Effector CD8-positive, alpha-beta T cell (primary cell): Measurements from ENCODE around the gene CLTA.
"Not testable (repeated sequence)": the region's sequence is repeated elsewhere in the genome, so short reads cannot be mapped to it uniquely, and the experiment has no call there.

ENCODE experiments used
- DNase-seq: peaks from one replicate; lab custom pipeline; 2025; lab: John Stamatoyannopoulos, UW

Gene CLTA

DNA sequence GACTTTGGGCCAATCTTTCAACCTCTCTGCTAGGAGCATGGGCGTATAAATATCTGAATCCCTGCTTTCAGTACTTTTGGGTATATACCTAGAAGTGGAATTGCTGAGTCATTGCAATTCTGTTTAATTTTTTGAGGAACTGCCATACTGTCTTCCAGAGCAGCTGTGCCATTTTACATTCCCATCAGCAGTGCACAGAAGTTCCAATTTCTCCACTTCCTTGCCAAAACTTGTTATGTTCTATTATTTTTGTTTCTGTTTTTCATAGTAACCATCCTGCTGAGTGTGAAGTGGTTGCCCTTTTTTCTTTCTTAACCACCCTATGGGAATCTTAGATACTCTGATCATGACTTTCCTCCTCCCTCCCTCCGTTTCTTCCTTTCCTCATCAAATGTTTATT lies 32.6 kb upstream of the CLTA start:
- DNase-seq = no peak

DNA sequence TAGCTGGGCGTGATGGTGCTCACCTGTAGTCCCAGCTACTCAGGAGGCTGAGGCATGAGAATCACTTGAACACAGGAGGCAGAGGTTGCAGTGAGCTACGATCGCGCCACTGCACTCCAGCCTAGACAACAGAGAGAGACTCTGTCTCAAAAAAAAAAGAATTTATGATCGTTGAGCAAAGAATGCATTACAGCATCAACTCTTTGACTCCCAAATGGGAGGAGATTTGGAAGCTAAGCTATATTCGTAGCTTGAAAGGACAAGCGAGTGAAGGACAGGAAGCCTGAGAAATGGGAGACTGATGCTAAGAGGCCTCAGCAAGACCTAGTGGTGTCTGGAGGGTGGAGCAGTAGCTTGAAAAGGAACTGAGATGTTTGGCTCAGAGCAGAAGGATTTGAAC lies 31.8 kb upstream of the CLTA start:
- DNase-seq = no peak

DNA sequence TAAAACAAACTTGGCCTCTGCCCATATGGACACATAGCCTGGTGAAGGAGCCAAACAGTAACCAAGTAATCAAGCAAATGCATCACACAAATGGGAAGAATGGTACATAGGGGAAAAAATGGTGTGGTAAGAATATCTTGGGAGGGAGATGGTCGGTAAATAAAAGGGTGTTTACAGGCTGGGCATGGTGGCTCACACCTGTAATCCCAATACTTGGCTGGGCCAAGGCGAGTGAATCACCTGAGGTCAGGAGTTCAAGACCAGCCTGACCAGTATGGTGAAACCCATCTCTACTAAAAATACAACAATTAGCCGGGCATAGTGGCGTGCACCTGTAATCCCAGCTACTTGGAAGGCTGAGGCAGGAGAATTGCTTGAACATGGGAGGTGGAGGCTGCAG lies 31.2 kb upstream of the CLTA start:
- not testable (repeated sequence) for DNase-seq

DNA sequence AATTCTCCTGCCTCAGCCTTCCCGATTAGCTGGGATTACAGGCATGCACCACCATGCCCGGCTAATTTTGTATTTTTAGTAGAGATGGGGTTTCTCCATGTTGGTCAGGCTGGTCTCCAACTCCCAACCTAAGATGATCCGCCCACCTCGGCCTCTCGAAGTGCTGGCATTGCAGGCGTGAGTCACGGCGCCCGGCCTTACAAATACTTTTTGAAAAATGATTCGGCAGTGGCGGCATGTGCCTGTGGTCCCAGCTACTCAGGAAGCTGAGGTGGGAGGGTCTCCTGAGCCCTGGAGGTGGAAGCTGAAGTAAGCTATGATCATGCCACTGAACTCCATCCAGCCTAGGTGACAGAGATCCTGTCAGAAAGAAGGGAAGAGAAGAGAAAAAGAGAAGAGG lies 30.6 kb upstream of the CLTA start:
- DNase-seq = not testable (repeated sequence)

DNA sequence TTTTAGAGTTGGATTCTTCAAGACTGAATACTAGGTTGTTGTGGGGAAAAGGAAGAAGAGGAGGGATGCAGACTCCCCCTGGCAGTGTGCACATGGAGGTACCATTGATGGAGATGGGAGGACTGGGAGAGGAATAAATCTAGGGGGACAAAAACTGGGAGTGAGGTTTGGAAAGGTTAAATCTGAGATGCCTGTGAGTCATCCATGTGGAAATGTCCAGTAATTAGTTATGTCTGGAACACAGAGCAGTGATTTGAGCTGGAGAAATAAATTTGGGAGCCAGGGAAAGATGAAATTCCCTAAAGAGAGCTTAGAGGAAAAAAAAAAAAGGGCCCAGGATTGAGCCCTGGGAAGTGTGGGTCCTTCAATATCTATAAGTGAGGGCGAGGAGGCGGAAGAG lies 29.5 kb upstream of the CLTA start:
- no peak for DNase-seq

DNA sequence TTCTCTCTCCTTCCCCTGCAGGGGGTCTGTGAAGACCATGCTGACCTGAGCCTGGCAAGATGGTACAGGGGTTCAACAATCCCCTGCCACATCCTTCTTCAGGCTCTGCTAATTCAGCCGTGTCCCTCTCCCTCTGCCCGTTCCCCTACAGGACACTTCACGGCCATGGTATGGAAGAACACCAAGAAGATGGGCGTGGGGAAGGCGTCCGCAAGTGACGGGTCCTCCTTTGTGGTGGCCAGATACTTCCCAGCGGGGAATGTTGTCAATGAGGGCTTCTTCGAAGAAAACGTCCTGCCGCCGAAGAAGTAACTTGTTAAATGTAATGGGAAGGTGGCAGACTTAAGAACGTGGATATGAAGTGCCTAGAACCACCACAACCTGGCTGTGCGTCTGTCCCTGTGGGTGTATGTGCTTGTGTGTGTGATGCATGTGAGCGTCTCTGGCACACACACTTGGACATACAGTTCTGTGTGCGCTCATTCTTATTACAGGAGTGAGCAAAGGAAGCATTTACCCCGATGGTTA lies 28.4 kb upstream of the CLTA start:
- DNase-seq = no peak

DNA sequence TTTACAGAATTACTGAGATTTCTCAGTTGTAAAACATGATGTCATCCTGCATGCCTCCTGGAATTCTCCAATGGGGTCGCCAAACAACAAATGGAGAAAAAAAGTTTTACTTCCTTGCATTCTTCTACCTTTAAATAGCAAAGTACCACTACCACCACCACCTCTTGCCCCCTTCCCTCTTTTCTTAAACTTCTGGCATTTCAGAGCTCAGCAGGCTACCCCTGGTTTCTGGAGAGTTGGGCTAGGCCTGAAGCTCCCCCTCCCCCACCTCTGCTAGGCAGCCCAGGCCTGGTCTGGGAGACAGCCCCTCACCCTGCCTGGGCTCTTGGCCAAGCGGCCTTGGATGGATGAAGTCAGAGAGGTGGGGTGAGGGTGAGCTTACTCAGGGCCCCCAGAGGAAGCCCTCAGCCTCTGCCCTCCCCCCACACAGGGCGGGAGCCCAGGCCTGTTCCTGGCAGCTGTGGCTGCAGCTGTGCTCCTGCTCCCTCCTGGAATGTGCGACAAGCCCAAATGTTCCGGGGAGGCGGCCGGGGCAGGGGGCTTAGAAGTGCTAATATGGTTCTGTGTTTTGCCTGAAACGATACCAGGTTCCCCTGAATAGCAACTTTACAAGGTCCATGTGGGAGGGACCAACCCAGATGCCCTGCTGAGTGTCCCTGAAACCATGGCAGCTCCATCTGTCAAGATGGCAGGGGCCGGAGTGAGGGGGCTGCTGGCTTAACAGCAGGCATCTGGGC lies 27.5 kb upstream of the CLTA start:
- no peak for DNase-seq

DNA sequence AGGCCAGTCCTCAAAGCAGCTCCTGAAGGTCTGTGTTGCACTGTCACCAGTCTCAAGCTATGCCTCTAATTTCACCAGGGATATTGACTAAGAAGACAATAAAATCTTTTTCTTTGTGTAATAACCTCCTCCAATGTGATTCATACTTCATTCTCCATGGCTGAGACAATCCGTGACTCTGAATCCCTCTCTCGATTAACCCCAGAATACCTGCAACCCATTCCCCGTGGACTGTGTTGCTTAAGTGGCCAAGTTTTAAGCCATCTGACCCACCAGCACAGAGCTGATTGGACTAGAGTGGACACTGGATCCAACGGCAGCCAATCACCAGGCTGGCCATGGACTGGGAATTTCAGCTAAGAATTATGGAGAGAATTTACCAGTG lies 26.9 kb upstream of the CLTA start:
- DNase-seq = no peak

DNA sequence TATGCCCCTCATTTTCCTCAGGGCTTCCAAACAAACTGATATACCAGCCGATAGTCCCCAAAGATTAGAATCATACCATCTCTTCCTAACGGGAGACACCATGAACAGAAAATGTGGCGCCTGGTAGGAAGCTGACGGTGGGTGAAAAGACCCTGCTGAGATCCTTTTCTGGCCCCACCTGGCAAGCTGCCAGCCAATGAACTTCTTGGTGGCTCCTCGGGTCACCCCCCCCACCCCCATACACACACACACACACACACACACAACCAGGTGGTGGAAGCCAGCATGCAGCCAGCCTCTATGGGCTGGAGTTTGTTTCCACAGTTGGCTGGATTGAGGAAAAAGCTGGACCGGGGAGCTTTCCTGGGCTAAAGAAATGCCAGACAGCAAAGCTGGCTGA lies 26.3 kb upstream of the CLTA start:
- DNase-seq = no peak

DNA sequence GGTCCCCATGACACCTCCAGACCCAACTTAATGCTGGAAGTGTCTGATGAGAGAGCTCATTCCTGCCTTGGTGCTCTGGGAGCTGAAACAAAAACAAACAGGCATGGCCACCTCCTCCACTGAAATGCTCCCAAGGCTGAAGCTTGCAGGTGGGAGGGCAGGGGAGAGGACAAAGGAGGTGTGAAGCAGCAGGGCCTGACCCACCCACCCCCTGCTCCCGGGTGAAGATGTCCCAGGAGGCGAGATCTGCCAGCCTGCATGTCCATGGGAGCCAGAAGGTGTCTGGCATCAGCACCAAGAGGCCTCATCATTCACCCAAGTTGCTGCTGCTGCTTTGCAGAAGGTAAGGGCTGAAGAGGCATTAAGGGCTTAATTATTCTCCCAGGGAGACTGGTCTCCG lies 25.7 kb upstream of the CLTA start:
- DNase-seq = no peak

DNA sequence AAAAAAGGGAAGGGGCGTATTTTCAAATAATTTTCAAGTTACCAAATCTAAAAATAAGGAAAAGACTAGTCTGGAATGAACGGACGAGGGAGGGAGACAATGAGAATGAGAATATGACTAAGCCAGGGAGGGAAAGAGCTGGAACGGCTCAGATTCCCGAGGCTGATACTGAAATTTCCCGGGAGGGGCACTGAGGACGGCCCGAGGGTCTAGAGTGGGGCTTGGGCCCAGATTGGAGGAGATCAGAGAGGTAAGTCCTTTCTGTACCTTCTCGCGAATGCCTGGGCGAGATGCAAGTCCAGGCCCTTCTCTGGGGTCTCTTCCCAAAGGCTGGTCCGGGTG lies 24.9 kb upstream of the CLTA start:
- DNase-seq = no peak

DNA sequence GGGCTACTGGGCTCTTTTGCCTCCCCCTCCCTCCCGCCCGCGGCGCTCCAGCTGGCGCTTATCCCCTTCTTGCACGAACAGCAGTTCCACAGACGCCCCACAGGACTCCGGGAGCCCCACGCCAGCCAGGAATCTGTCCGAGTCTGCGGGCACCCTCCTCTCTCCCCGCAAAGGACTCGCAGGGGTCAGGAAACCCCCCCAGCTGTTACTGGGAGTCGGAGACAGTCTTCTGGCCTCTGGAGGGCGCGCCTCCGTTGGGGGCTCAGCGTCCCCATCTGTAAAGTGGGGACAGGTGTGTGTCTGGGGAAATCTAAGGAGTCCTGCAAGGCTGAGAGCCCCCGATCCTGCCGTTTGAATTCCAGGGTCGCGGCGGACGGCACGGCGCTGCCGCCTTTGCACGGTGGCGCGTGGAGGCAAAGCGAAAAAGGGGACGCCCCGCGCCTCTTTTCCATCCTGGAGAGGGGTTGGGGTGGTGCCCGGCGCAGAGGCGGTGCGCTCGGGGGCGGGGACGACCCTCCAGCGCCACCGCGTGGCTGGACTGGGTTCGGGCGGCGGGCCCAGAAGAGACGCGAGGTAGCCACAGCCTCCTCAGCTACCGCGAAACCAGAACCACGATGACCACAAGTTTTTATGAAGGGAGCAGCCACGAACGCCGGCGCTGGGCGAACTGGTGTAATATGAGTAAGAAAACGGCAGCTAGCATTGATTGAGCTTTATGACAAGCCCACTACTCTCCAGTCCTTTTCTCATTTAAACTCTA lies 24.4 kb upstream of the CLTA start:
- peak; percentile 69 for DNase-seq

DNA sequence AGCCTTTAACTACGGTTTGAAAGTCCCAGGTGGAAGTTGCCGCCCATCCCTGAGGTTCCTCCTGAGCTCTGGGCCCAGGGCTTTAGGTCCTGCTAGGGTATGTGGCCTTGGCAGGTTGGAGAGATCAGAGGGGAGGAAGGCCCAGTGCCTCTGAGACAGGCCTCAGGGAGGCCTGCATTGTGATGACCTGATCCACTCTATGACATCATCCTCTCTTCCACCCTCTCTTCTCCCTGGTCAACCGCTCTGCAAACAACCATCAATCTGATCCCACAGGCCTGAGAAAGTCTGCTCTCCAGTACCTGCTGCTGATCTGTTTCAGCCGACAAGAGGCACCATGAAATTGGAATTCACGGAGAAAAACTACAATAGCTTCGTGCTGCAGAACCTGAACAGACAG lies 21.6 kb upstream of the CLTA start, which contains the start of gene CCIN:
TSS of gene CCIN (plus strand) at position 223 of the 400 bp plus-strand sequence. CDS start at position 338, 115 bp downstream.
- DNase-seq = no peak

DNA sequence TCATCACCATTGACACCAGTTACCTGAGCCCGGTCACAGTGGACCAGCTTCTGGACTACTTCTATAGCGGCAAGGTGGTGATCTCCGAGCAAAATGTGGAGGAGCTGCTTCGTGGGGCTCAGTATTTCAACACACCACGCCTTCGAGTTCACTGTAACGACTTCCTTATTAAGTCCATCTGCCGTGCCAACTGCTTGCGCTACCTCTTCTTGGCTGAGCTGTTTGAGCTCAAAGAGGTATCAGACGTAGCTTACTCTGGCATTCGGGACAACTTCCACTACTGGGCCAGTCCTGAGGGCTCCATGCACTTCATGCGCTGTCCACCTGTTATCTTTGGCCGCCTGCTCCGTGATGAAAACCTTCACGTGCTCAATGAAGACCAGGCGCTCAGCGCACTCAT lies 21.0 kb upstream of the CLTA start:
- no peak for DNase-seq

DNA sequence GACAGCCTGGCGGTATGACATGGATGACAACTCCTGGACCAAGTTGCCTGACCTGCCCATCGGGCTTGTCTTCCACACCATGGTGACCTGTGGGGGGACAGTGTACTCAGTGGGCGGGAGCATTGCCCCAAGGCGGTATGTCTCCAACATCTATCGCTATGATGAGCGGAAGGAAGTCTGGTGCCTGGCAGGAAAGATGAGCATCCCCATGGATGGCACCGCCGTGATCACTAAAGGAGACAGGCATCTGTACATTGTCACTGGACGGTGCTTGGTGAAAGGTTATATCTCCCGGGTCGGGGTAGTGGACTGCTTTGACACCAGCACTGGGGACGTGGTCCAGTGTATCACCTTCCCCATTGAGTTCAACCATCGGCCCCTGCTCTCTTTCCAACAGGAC lies 20.2 kb upstream of the CLTA start:
- no peak for DNase-seq

DNA sequence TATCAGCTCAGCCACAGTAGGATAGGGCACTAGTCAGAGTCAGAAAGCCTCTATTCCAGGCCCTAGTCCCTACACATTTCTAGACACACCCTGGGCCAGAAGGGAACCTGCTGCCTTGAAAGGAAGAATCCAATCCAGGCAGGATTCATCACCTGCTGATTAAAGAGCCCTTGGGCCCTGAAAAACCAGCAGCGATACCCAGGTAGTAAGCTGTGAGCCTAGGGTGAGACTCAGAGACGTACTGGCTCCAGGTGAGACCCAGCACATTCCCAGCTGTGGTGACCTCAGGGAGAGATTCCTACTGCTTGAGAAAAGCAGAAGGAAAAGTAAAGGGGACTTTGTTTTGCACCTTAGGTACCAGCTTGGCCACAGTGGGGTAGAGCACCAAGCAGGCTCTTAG lies 16.9 kb upstream of the CLTA start:
- no peak for DNase-seq

DNA sequence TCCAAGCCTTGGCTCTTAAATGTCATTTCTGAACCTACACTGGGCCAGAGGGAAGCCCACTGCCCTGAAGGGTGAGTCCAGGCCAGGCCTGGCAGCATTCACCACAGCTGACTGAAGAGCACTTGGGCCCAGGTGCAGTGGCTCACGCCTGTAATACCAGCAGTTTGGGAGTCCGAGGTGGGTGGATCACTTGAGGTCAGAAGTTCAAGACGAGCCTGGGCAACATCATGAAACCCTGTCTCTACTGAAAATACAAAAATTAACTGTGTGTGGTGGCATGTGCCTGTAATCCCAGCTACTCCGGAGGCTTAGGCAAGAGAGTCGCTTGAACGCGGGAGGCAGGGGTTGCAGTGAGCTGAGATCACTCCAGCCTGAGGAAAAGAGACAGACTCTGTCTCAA lies 16.4 kb upstream of the CLTA start:
- no peak for DNase-seq

DNA sequence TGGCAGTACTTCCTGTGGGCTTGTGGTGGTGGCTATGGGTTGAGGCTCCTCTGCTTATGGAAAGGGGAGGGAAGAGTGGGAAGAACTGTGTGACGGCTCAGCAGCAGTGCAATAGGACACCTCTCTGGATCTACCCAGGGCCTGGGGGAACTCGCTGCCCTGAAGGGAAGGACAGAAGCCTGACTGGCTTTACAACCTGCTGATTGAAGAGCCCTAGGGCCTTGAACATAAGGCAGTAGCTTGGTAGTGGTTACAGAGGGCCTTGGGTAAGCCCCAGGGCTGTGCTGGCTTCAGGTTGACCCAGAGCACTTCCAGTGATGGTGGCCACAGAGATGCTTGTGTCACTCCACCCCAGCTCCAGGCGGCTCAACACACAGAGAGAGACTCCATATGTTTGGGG lies 16.0 kb upstream of the CLTA start:
- DNase-seq = no peak

DNA sequence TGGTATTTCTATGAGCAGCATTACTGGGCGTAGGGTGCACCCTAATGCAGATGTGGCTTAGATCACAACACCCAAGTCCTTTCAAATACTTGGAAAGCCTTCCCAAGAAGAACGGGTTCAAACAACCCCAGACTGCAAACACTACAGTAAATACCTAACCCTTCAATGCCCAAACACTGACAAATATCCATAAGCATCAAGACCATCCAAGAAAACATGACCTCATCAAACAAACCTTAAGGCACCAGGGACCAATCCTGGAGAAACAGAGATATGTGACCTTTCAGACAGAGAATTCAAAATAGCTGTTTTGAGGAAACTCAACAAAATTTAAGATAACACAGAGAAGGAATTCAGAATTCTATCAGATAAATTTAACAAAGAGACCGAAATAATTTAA lies 15.5 kb upstream of the CLTA start:
- DNase-seq = not testable (repeated sequence)

DNA sequence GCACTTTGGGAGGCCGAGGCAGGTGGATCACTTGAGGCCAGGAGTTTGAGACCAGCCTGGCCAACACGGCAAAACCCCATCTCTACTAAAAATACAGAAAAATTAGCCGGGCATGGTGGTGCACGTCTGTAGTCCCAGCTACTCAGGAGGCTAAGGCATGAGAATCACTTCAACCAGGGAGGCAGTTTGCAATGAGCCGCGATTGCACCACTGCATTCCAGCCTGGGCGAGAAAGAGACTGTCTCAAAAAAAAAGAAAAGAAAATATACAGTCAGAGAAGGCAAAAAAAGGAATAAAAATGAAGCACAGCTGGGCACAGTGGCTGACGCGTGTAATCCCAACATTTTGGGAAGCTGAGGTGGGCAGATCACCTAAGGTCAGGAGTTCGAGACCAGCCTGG lies 14.2 kb upstream of the CLTA start:
- not testable (repeated sequence) for DNase-seq

DNA sequence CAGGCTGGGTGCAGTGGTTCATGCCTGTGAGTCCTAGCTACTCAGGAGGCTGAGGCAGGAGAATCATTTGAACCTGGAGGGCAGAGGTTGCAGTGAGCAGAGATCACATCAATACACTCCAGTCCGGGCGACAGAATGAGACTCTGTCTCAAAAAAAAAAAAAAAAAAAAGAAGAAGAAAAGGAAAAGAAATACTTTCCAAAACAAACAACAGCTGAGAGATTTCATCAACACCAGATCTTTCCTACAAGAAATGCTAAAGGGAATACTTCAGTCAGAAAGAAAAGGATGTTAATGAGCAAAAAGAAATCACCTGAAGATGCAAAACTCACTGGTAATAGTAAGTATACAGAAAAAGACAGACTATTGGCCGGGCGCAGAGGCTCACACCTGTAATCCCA lies 13.2 kb upstream of the CLTA start:
- DNase-seq = no peak

DNA sequence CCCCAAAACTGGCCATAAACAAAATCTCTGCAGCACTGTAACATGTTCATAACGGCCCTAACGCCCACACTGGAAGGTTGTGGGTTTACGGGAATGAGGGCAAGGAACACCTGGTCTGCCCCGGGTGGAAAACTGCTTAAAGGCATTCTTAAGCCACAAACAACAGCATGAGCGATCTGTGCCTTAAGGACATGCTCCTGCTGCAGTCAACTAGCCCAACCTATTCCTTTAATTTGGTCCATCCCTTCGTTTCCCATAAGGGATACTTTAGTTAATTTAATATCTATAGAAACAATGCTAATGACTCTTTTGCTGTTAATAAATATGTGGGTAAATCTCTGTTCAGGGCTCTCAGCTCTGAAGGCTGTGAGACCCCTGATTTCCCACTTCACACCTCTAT lies 10.5 kb upstream of the CLTA start:
- not testable (repeated sequence) for DNase-seq

DNA sequence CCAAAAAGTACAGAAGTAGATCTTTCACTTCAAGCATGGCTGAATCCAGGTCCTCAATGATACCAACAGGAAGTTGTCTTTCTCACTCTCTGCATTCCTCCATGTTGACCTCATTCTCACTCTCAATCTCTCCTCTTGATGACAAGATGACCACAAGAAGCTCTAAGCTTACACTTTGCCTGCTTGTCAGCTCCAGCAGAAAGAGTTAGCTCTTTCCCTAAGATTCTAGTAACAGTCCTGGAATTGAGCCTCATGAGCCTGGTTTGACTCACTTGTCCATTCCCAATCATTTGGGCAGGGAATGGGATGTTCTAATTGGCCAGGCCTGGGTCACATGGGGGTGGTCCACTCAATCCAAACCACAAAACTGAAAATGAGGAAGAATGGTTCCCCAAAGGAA lies 3.3 kb upstream of the CLTA start:
- no peak for DNase-seq

DNA sequence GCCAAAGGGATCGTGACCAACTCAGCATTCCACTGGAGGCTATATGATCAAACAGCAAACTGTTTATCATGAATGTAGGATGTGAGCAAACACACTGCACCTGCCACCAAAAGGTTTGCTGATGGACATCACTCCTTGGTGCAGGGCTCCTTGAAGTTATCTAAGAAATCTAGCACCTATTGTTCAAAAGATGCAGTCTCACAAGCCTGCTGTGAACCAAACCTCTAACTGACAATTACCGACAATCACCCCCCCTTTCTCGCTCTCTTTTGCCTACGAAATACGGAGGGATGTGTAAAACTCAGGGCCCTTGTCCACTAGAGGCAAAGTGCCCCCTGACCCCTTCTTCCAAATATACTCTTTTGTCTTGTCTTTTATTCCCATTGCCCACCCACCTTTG lies 2.5 kb upstream of the CLTA start:
- no peak for DNase-seq
